Activated CD4-positive, CD25-positive, alpha-beta regulatory T cell (primary cell): Measurements from ENCODE around the gene RPH3AL.
"Not testable (repeated sequence)": the region's sequence is repeated elsewhere in the genome, so short reads cannot be mapped to it uniquely, and the experiment has no call there.

Experiments used
- DNase-seq, 4 experiments: peaks; one replicate each; lab custom pipeline; 2025; lab: John Stamatoyannopoulos, UW

Gene RPH3AL

GRCh38 chr17:320139-320538 lies 32.5 kb downstream of the RPH3AL start:
- no peak for DNase-seq

- no peak for DNase-seq
Observed at GRCh38 chr17:319266-319665, 33.3 kb downstream of the RPH3AL start.

DNA sequence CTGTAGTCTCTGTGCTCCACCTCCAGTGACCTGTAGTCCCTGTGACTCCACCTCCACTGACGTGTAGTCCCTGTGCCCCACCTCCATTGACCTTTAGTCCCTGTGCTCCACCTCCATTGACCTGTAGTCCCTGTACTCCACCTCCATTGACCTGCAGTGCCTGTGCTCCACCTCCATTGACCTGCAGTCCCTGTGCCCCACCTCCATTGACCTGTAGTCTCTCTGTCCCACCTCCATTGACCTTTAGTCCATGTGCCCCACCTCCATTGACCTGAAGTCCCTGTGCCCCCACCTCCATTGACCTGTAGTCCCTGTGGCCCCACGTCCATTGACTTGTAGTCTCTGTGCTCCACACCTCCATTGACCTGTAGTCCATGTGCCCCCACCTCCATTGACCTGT lies 35.5 kb downstream of the RPH3AL start:
- not testable (repeated sequence) for DNase-seq

DNA sequence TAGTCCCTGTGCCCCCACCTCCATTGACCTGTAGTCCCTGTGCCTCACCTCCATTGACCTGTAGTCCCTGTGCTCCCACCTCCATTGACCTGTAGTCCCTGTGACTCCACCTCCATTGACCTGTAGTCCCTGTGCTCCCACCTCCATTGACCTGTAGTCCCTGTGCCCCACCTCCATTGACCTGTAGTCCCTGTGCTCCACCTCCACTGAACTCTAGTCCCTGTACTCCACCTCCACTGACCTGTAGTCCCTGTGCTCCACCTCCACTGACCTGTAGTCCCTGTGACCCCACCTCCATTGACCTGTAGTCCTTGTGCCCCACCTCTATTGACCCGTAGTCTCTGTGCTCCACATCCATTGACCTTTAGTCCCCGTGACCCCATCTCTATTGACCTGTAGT lies 37.2 kb downstream of the RPH3AL start:
- DNase-seq = not testable (repeated sequence)

DNA sequence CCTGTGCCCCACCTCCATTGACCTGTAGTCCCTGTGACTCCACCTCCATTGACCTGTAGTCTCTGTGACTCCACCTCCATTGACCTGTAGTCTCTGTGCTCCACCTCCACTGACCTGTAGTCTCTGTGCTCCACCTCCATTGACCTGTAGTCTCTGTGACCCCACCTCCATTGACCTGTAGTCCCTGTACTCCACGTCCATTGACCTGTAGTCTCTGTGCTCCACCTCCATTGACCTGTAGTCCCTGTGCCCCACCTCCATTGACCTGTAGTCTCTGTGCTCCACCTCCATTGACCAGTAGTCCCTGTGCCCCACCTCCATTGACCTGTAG lies 38.0 kb downstream of the RPH3AL start:
- not testable (repeated sequence) for DNase-seq

DNA sequence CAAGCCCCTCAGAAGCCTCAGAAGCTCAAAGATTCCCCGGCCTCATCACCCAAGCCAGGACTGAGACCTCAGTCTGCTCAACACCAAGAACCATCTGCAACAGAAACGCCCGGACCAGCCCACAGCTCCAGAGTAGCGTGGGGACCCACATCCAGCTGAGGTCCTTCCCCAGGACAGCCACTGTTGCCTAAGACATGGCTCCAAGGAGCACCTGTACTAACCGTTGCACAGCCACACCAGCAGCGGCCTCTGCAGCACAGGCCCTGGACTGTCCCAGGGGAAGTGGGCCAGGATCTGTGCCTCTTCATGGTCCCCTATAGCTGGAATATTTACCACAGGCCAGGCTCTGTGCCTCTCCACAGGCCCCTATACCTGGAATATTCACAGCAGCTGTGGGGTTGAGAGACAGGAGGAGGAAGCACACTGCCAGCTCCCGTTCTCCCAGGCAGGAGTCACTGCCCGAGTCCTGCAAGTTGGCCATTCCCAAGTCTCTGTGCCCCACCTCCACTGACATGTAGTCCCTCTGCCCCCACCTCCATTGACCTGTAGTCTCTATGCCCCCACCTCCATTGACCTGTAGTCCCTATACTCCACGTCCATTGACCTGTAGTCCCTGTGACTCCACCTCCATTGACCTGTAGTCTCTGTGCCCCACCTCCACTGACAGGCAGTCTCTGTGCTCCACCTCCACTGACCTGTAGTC lies 38.5 kb downstream of the RPH3AL start:
- no peak for DNase-seq

DNA sequence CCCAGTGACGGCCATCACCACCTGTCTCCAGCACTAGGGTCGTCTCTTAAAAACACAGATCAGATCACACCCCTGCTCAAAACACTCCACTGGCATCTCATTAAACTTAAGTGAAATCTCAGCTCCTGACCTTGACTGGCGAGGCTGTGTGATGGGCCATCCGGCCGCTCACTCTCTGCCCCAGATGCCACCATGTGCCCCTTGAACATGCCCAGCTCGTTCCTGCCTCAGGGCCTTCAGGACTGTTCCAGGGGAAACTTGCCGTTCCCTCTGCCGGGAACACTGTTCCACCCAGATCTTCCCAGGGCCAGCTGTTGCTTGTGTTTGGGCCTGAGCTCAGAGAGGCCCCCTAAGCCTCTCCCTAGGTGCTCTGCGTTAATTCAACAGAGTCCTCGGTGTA lies 39.4 kb downstream of the RPH3AL start:
- DNase-seq = no peak

DNA sequence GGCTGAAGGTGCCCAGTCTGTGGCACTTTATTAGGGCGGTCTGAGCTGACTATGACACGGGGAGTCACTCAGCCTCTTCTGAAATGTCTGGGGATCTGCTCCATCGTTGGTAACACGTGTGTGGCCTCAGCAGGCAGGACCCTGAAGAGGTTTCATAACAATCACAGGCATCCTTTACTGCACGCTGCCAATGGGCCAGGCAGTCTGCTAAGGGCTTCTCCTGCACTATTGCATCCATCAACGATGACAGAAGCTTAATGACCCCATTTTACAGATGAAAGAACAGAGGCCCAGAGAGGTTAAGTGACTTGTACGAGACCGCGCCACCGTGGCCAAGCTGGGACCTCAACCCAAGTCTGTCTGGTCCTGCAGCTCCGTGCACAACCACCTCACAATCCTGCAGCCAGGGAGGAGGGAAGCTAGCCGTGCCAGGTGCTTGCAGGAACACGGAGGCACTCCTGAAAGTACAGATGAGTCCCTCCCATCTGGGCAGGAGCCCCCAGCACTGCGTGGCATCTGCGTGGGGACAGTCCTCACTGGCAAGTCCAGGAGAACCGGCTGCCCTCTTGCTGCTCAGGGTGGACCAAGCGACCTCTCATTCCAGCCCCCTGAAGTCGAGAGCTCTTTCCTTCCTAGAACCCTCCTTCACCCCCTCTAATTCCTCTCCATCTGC lies 40.0 kb downstream of the RPH3AL start:
- DNase-seq = no peak

DNA sequence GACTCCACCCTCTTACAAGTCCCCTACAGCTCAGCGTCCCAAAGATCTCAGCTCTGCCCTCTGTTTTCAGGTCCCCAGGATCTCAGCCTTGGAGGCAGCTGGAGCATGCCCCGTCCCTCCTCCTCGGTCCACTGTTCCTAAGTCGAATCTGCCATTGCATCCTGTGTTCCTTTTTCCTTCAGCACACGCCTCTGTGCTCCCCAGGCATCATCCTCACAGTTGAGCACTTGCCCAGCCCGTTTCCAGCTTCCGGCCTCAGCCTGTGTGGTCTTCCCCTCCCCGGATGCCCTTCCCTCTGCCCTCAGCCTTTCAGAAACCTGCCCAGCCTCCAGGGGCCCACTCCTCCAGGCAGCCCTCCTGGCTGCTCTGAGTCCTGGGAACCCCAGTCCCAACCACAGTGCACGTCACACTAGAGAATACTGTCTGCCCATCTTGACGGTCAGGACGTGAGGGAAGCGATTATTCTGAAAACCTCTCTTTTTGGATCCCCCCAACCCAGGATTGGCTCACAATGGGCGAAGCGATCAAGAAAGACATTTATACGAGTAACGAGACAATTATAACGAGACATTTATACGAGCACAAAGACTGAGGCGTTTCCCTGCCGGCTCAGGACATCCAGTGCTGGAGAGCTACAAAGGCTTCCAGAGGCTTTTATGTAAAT lies 41.4 kb downstream of the RPH3AL start:
- no peak for DNase-seq

DNA sequence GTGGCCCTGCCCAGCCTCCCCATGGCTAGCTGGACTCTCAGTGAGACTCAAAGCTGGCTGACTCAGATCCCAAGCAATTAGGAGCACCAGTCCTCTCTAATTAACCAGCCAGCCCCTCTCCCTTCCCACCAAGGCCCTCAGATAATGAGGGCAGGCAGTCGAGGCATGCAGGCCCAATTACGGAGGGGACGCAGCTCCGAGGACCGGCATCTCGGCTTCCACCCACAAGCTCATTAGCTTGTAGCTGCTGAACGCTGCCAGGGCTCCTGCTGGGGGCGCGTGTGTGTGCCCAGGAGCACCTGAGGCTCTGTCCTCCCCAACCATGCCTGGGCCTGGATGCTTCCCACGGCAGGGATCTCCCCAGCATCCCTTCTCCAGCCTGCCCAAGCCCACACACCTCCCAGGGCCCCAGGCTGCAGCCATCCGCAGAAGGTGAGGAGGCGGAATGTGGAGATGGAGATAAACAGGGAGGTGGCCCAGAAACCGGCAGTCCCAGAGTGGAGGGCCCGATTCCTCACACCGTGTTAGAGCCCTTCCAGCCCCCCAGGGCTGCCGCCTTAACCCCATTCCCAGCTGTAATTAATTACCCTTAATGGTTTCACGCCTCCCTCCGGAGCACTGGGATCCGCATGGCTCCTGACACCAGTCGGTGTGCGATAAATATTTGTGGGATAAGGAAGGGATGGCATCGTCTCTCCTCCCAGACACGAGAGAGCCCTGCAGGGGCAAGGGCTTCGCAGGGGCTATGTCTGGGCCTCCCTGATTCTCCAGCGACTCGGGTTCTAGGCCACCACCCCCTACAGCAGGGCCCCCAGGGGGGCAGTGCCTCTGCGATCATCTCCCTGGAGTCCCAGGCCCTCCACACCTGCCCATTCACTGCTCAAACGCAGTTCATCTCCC lies 42.2 kb downstream of the RPH3AL start:
- no peak for DNase-seq

DNA sequence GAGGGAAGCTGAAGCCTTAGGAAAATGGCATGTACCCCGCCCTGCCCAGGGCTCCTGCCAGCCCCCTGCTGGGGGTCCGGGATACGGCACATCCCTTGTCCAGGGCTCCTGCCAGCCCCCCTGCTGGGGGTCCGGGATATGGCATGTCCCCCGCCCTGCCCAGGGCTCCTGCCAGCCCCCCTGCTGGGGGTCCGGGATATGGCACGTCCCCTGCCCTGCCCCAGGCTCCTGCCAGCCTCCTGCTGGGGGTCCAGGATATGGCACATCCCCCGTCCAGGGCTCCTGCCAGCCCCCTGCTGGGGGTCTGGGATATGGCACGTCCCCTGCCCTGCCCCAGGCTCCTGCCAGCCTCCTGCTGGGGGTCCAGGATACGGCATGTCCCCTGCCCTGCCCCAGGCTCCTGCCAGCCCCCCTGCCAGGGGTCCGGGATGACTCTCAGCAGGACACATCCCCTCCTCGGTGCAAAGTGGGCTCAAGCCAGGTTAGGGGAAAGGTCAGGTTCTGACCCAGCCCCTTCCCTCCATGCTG lies 43.2 kb downstream of the RPH3AL start:
- DNase-seq = no peak

GRCh38 chr17:307741-308507 lies 44.7 kb downstream of the RPH3AL start:
- DNase-seq = no peak

DNA sequence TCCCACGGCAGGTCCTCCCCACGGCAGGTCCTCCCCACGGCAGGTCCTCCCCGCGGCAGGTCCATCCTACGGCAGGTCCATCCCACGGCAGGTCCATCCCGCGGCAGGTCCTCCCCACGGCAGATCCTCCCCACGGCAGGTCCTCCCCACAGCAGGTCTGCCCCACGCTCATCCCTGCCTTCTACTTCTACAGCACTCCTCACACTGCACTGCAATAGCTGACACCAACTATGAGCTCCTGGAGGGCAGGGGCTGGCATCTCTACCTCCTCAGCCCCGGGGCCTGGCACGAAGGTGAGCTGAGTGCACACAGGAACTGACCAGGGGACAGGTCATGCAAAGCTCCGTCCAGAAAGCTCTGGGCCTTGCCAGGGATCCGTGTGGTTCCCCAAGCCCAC lies 45.3 kb downstream of the RPH3AL start:
- DNase-seq = no peak

- no peak for DNase-seq
Observed at GRCh38 chr17:306536-307294, 45.9 kb downstream of the RPH3AL start.

- DNase-seq = no peak
Observed at GRCh38 chr17:306116-306515, 46.5 kb downstream of the RPH3AL start.

GRCh38 chr17:305090-305976 lies 47.3 kb downstream of the RPH3AL start:
- no peak for DNase-seq

DNA sequence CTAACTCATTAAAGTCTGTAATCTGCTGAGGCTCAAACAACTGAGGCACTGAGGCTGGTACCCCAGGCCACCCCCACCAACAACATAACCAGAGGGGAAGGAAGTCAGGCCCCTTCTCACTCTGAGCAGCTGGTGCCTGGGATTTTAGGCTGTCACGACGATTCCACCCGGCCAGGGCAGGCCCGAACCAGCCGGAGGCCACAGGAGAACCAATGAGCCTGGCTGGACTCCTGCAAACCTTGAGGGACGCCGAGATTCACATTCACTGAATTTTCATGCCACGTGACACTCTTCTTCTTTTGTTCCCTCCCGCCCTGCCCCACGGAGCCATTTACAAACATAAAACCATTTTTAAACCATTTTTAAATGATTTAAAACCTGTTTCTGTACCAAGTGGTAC lies 48.1 kb downstream of the RPH3AL start:
- DNase-seq = no peak

GRCh38 chr17:303168-303567 lies 49.4 kb downstream of the RPH3AL start:
- DNase-seq = no peak

- DNase-seq = no peak
Observed at GRCh38 chr17:302300-302698, 50.3 kb downstream of the RPH3AL start.
